Measurements from ENCODE around the gene PDYN. TPM values are rescaled to one million over a fixed set of nuclear protein-coding genes. Genes with fewer than 3 reads are reported as not detected.

PDYN gene
- total RNA-seq, 2 experiments from 2014 or later, result not detected

DNA sequence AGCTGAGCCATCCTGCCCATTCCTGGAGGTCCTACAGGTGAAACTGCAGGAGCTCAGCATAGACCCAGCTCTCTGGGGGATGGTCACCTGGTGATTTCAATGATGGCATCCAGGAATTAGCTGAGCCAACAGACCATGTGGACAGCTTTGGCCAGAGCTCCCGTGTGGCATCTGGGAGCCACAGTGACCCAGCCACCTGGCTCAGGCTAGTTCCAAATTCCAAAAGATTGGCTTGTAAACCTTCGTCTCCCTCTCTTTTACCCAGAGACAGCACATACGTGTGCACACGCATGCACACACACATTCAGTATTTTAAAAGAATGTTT is 54.6 kb downstream of the PDYN start:
- H3K27ac Mint-ChIP-seq, result no peak overlapping the region
- no peaks in the 10 kb centered on the region for H3K9me3 Mint-ChIP-seq
- H3K4me3 Mint-ChIP-seq, result no peak overlapping the region
- ATAC-seq, result no peak
- intact Hi-C loops (cut with micrococcal nuclease), result loop anchor here (1.0 kb wide), 1 partner anchor 14 kb away; no protein-coding TSS in a partner anchor
- TF ChIP-seq, protein P1, sequence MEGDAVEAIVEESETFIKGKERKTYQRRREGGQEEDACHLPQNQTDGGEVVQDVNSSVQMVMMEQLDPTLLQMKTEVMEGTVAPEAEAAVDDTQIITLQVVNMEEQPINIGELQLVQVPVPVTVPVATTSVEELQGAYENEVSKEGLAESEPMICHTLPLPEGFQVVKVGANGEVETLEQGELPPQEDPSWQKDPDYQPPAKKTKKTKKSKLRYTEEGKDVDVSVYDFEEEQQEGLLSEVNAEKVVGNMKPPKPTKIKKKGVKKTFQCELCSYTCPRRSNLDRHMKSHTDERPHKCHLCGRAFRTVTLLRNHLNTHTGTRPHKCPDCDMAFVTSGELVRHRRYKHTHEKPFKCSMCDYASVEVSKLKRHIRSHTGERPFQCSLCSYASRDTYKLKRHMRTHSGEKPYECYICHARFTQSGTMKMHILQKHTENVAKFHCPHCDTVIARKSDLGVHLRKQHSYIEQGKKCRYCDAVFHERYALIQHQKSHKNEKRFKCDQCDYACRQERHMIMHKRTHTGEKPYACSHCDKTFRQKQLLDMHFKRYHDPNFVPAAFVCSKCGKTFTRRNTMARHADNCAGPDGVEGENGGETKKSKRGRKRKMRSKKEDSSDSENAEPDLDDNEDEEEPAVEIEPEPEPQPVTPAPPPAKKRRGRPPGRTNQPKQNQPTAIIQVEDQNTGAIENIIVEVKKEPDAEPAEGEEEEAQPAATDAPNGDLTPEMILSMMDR (IDR thresholded peaks at IDR 0.05), result no peak
- H3K4me1 Mint-ChIP-seq (ENCODE audit: low read depth), result no peaks in the 10 kb centered on the region
- H3K36me3 Mint-ChIP-seq (ENCODE audit: low read depth), result no peaks in the 10 kb centered on the region
- DNase-seq, result no peak
- peaks cover 9% of the 10 kb centered on the region for H3K27me3 Mint-ChIP-seq
- ChIA-PET CTCF (no interaction called here), POLR2A (no interaction called here)

DNA sequence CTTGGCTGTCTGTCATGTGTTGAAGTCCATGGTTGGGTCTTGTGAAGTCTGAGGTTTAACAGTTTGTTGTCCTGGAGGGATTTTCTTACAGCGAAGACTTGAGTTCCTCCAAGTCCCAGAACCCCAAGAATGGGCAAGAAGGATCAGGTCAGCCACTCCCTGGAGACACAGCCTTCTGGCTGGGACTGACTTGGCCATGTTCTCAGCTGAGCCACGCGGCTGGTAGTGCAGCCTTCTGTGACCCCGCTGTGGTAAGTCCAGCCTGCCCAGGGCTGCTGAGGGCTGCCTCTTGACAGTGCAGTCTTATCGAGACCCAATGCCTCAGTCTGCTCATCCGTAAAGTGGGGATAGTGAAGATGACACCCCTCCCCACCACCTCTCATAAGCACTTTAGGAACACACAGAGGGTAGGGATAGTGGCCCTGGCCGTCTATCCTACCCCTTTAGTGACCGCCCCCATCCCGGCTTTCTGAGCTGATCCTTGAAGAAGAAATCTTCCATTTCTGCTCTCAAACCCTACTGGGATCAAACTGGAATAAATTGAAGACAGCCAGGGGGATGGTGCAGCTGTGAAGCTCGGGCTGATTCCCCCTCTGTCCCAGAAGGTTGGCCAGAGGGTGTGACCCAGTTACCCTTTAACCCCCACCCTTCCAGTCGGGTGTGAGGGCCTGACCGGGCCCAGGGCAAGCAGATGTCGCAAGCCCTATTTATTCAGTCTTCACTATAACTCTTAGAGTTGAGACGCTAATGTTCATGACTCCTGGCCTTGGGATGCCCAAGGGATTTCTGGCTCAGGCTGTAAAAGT is 55.2 kb downstream of the PDYN start:
- TF ChIP-seq, protein P1 (IDR thresholded peaks at IDR 0.05), result no peak
- ChIA-PET CTCF (no interaction called here), POLR2A (no interaction called here)
- Mint-ChIP-seq H3K4me1 (ENCODE audit: low read depth) (no peaks in the 10 kb centered on the region), H3K4me3 (no peak overlapping the region), H3K27me3 (peaks cover 8% of the 10 kb centered on the region), H3K27ac (no peak overlapping the region), H3K36me3 (ENCODE audit: low read depth) (no peaks in the 10 kb centered on the region), H3K9me3 (no peaks in the 10 kb centered on the region)
- ATAC-seq (no peak), DNase-seq (no peak)
- intact Hi-C loops (cut with micrococcal nuclease), result loop anchor here (1.0 kb wide), 1 partner anchor 15 kb away; no protein-coding TSS in a partner anchor

DNA sequence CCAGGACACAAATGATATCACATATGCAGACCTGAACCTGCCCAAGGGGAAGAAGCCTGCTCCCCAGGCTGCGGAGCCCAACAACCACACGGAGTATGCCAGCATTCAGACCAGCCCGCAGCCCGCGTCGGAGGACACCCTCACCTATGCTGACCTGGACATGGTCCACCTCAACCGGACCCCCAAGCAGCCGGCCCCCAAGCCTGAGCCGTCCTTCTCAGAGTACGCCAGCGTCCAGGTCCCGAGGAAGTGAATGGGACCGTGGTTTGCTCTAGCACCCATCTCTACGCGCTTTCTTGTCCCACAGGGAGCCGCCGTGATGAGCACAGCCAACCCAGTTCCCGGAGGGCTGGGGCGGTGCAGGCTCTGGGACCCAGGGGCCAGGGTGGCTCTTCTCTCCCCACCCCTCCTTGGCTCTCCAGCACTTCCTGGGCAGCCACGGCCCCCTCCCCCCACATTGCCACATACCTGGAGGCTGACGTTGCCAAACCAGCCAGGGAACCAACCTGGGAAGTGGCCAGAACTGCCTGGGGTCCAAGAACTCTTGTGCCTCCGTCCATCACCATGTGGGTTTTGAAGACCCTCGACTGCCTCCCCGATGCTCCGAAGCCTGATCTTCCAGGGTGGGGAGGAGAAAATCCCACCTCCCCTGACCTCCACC is 56.4 kb downstream of the PDYN start:
- Mint-ChIP-seq H3K4me3 (no peak overlapping the region), H3K27me3 (peaks cover 9% of the 10 kb centered on the region), H3K36me3 (ENCODE audit: low read depth) (no peaks in the 10 kb centered on the region), H3K27ac (no peak overlapping the region), H3K4me1 (ENCODE audit: low read depth) (no peaks in the 10 kb centered on the region), H3K9me3 (no peaks in the 10 kb centered on the region)
- intact Hi-C loops (cut with micrococcal nuclease), result no loop called here
- CTCF ChIA-PET, result no interaction called here
- TF ChIP-seq, protein P1 (IDR thresholded peaks at IDR 0.05), result no peak
- DNase-seq (no peak), ATAC-seq (no peak)
- POLR2A ChIA-PET, result no interaction called here

DNA sequence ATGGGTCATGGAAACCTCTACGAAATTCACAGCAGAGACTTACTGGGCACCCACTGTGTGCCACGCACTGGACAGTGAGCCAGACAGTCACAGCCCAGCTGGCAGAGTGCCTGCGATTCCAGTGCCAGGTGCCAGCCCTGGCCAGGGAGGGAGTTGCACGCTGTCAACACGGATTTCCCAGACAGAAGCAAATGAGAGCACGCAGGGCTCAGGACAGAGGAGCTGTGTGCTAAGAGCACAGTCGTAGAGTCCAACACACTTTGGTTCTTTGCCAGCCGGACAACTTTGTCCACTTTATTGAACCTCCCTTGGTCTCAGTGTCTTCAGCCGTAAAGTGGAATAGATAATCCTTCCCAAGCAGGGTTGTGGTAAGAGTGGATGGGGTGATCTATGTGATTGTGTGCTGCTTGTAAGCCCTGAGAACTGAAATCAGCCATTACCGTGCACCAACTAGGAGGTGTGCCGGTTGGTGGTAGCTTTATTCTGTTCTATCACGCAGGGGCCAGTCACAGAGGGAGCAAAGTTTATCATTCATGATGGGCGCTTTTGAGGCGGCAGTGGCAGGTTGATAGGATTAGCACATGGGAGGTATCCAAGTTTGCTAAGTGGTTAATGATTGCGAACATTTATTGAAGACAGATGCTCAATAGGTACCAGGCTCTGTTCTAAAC is 58.0 kb downstream of the PDYN start:
- ChIA-PET POLR2A (no interaction called here), CTCF (interaction anchor here (1.4 to 1.5 kb wide), 2 partner anchors 13 to 29 kb away, joined by 3 to 5 read pairs; no protein-coding TSS in a partner anchor)
- DNase-seq (no peak), ATAC-seq (no peak)
- intact Hi-C loops (cut with micrococcal nuclease), result no loop called here
- Mint-ChIP-seq H3K4me1 (ENCODE audit: low read depth) (no peaks in the 10 kb centered on the region), H3K9me3 (no peaks in the 10 kb centered on the region), H3K27me3 (peaks cover 15% of the 10 kb centered on the region), H3K4me3 (no peak overlapping the region), H3K27ac (no peak overlapping the region), H3K36me3 (ENCODE audit: low read depth) (no peaks in the 10 kb centered on the region)
- TF ChIP-seq, protein P1 (IDR thresholded peaks at IDR 0.05), result no peak
